HG03045 (cell line): ENCODE results near the gene SELENBP1.
"Not testable (repeated sequence)": the region's sequence is repeated elsewhere in the genome, so short reads cannot be mapped to it uniquely, and the experiment has no call there.

Experiments used
- ATAC-seq: cut with Tn5 transposase; IDR thresholded peaks from one replicate; pipeline ENCODE4 v1.9.1; 2021; ENCODE audit warnings: mild to moderate bottlenecking, moderate library complexity; ENCODE audit not compliant: unreplicated experiment

Gene SELENBP1

GRCh38 chr1:151384584-151384983 is 12.1 kb upstream of the SELENBP1 start:
- ATAC-seq, result no peak

DNA sequence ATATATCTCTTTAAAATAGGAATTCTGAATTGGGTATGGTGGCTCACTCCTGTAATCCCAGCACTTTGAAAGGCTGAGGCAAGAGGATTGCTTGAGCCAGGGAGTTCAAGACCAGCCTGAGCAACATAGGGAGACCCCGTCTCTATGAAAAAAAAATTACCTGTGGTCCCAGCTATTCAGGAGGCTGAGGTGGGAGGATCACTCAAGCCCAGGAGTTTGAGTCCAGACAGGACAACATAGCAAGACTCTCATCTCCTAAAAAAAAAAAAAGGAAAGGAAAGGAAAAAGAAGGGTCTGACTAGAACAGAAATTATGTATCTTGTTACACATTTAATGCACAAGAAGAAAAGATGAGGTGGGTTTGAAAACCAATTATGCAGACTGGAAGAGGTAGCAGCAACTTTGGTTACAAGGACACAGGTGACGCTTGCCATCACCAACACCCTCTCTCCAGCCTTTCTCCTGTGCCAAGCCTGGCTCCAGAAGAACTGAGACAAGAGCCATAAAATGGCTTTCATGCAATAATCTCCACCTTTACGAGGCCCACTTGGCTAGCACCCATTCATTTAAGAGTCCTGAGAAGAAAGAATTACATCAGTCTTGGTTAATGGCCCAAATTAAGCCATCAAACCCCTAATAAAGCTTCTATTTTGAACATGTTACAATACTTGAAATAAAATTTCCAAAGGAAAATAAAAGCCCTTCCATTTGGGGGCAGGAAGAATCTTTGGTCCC is 4.8 kb upstream of the SELENBP1 start:
- no peak for ATAC-seq

DNA sequence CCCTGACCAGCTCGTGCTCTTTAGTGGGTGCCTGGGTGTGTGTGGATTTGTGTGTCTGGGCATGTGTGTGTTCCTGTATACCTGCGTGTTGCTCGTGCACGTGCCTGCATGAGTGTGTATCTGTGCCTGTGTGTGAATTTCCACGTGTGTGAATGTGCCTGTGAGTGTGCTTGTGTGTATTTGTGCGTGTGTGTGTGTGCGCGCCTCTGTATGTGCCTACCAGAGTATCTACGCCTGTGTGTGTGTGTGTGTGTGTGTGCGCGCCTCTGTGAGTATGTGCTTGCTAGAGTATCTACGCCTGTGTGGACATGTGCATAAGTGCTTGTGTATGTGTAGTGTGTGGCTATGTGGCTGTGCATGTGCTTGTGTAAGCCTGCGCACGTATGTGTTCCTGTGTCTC is 691 bp upstream of the SELENBP1 start:
- no peak for ATAC-seq

DNA sequence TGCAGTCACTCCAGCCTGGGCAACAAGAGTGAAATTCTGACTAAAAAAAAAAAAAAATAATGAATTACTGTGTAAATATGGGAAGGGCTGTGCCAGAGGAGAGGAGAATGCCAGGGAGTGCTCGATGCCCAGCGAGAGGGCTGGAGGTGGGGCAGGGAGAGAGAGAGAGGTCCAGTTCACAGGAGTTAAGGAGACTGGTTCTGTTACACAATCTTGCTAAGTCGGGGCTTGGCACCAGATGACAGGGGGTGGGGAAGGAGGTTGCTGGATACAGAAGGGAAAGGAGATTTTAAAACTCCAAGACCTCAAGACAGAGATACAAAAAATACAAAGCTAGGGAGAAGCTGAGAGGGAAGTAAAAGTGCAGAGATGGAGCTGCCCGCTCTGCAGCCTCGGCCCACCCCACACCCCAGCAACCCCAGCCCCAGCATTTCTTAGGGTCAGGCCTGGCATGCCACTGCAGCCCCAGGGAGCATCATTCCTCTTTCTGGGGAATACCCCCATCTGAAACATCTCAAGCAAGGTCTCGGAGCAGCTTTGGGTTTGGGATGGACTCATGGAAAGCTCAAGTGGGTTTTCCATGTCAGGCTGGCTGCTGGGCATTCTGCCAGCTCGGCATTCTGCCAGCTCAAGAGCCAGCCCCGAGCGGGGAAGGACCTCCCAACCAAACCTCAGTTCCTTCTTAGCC is 991 bp downstream of the SELENBP1 start:
- ATAC-seq, result no peak

GRCh38 chr1:151370211-151370911 is 2.1 kb downstream of the SELENBP1 start:
- ATAC-seq, result no peak

- no peak for ATAC-seq
These were observed 2.9 kb downstream of the SELENBP1 start for GRCh38 chr1:151369621-151370048.

- no peak for ATAC-seq
These were observed 3.2 kb downstream of the SELENBP1 start for GRCh38 chr1:151369302-151369610.

GRCh38 chr1:151368393-151369301 is 3.9 kb downstream of the SELENBP1 start:
- no peak for ATAC-seq

GRCh38 chr1:151367658-151368392 is 4.7 kb downstream of the SELENBP1 start:
- ATAC-seq, result no peak

GRCh38 chr1:151364996-151365395 is 7.5 kb downstream of the SELENBP1 start:
- ATAC-seq, result no peak

DNA sequence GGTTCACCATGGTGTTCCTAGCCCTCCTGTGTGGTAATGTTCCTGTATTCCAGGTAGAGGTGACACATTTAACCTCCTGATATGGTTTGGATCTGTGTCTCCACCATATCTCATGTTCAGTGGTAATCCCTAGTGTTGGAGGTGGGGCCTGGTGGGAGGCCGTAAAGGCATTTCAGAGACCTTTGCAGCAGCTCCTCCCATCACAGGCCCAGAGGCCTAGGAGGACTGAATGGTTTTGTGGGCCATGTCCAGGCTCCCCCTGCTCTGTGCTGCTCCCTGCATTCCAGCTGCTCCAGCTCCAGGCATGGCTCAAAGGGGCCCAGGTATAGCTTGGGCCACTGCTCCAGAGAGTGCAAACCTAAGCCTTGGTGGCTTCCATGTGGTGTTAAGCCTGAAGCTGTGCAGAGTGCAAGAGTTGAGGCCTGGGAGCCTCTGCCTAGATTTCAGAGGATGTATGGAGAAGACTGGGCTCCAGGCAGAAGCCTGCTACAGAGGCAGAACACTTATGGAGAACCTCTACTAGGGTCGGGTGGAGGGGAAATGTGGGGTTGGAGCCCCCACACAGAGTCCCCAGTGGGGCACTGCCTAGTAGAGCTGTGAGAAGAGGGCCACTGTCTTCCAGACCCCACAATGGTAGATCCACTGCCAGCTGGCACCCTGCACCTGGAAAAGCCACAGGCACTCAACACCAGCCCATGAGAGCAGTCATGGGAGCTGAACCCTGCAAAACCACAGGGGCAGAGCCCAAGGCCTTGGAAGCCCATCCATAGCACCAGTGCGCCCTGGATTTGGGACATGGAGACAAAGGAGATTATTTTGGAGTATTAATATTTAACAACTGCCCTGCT is 10.0 kb downstream of the SELENBP1 start:
- ATAC-seq, result no peak

DNA sequence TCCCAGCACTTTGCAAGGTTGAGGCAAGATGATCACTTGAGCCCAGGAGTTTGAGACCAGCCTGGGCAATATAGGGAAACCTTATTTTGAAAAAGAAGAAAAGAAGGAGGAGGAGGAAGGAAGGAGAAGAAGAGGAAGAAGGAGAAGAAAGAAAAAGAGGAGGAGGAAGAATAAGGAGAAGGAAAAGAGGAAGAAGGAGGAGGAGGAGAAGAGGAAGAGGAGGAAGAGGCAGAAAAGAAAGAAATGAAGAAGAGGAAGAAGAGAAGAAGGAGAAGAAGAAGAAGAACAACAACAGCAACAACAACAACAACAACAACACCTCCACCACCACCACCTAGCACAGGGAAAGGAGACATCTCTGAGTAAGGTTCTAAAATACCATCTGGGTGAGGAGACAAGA is 10.6 kb downstream of the SELENBP1 start:
- no peak for ATAC-seq

DNA sequence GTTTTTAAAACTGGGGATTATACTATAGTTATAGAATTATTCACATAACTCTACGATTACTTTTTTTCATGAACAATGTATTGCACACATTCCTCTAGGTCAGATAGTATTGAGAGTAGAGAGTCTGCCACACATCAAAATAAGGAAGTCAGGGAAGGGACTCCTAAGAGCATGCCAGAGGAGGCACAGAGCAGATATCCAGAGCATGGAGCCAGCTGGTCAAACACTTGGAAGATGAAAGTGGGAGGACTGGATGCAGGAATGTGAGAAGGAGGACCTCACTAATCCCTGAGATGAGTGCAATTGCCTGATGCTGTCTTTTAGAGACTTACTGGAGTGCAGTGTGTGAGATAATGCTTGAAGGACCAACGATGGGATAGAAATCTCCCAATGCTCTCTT is 15.8 kb downstream of the SELENBP1 start:
- ATAC-seq, result no peak

GRCh38 chr1:151352021-151352718 is 20.3 kb downstream of the SELENBP1 start:
- ATAC-seq, result no peak

DNA sequence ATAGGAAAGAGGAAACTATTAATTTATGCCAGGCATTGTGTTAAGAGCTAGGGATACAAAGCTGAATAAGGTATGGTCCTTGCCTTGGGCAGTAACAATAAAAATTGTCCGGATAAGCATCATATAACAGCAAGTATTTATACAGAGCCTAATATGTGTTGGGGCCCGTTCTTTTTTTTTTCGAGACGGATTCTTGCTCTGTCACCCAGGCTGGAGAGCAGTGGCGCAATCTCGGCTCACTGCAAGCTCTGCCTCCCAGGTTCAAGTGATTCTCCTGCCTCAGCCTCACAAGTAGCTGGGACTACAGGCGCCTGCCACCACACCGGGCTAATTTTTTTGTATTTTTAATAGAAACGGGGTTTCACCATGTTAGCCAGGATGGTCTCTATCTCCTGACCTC is 22.2 kb downstream of the SELENBP1 start:
- ATAC-seq, result not testable (repeated sequence)

GRCh38 chr1:151347523-151348246 is 24.8 kb downstream of the SELENBP1 start:
- no peak for ATAC-seq

- ATAC-seq, result peak; percentile 97
These were observed 25.6 kb downstream of the SELENBP1 start, which contains the start of gene RFX5 for GRCh38 chr1:151346769-151347522. Gene RFX5 (minus strand): TSS chr1:151347252. CDS start chr1:151346320, 932 bp downstream.
